HCT116 (cell line): Measurements from ENCODE around the gene NBPF26.
"Not testable (repeated sequence)": the region's sequence is repeated elsewhere in the genome, so short reads cannot be mapped to it uniquely, and the experiment has no call there.

Source experiments
- CBX3 ChIP-seq: IDR thresholded peaks from 2 replicates; pipeline ENCODE4 v1.6.1; 2012; ENCODE audit warnings: low read depth
- CEBPB ChIP-seq: IDR thresholded peaks from 2 replicates; pipeline ENCODE4 v1.6.1; 2012; ENCODE audit warnings: low read depth
- EZH2 ChIP-seq: fragments of 200-600 bp; sonication (generic); IDR thresholded peaks from 2 replicates; pipeline ENCODE4 v1.6.1; 2017; ENCODE audit warnings: antibody characterized with exemption, mixed run types
- EZH2phosphoT487 ChIP-seq: fragments of 200-600 bp; IDR thresholded peaks from 2 replicates; pipeline ENCODE4 v1.6.1; 2018; ENCODE audit warnings: antibody characterized with exemption, borderline replicate concordance
- JUND ChIP-seq: IDR thresholded peaks from 2 replicates; pipeline ENCODE4 v1.6.1; 2012
- POLR2A ChIP-seq: IDR thresholded peaks from 2 replicates; pipeline ENCODE4 v1.7.0; 2011; ENCODE audit warnings: borderline replicate concordance; ENCODE audit not compliant: insufficient read depth, insufficient read length; ENCODE audit errors: extremely low read depth
- POLR2AphosphoS5 ChIP-seq: IDR thresholded peaks from 2 replicates; pipeline ENCODE4 v1.6.1; 2011; ENCODE audit warnings: mild to moderate bottlenecking, low read depth, low read length, moderate library complexity
- RAD21 ChIP-seq: IDR thresholded peaks from 2 replicates; pipeline ENCODE4 v1.6.1; 2012; ENCODE audit warnings: low read depth, mild to moderate bottlenecking
- SIN3A ChIP-seq: IDR thresholded peaks from 2 replicates; pipeline ENCODE4 v1.6.1; 2012; ENCODE audit warnings: low read depth
- TF ChIP-seq, protein P1 (sequence below): IDR thresholded peaks from 2 replicates; pipeline ENCODE4 v1.6.1; 2012; ENCODE audit warnings: low read depth
- TF ChIP-seq, protein P2 (sequence below), 3 experiments: fragments of 200-600 bp in 1 of 3; sonication (generic) in 1 of 3; IDR thresholded peaks in 2 of 3; conservative IDR thresholded peaks in 1 of 3; 2 replicates each; pipeline ENCODE4 v1.5.1; 2012 to 2017; ENCODE audit warnings: low read depth in 2 of 3, low read length in 2 of 3, antibody characterized with exemption in 1 of 3, borderline replicate concordance in 1 of 3, control low read depth in 1 of 3, mild to moderate bottlenecking in 1 of 3, mixed read lengths in 1 of 3, mixed run types in 1 of 3, moderate library complexity in 1 of 3; ENCODE audit not compliant: insufficient read depth in 1 of 3

DNA sequence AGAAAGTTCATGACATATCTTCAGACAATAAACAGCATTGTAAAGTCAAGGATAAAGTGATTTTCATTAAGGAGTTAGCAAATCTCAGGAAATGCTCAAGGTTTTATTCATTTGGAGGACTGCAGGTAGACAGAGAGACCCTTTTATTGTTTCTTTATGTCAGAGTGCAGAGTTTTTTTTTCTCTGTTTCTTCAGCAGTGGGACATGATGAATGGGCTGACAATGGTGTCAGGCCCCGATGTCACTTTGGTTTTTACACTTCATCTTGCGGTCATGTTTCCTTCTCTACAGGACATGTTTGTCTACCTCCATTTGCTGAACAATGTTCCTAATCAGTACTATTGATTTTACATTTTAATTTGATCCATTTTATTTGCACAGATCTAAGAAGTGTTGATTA, 134.4 kb downstream of the NBPF26 start:
- TF ChIP-seq CEBPB, SIN3A, EZH2phosphoT487, JUND, CBX3, POLR2AphosphoS5, RAD21, POLR2A, EZH2: not testable (repeated sequence)
- TF ChIP-seq, protein P1, sequence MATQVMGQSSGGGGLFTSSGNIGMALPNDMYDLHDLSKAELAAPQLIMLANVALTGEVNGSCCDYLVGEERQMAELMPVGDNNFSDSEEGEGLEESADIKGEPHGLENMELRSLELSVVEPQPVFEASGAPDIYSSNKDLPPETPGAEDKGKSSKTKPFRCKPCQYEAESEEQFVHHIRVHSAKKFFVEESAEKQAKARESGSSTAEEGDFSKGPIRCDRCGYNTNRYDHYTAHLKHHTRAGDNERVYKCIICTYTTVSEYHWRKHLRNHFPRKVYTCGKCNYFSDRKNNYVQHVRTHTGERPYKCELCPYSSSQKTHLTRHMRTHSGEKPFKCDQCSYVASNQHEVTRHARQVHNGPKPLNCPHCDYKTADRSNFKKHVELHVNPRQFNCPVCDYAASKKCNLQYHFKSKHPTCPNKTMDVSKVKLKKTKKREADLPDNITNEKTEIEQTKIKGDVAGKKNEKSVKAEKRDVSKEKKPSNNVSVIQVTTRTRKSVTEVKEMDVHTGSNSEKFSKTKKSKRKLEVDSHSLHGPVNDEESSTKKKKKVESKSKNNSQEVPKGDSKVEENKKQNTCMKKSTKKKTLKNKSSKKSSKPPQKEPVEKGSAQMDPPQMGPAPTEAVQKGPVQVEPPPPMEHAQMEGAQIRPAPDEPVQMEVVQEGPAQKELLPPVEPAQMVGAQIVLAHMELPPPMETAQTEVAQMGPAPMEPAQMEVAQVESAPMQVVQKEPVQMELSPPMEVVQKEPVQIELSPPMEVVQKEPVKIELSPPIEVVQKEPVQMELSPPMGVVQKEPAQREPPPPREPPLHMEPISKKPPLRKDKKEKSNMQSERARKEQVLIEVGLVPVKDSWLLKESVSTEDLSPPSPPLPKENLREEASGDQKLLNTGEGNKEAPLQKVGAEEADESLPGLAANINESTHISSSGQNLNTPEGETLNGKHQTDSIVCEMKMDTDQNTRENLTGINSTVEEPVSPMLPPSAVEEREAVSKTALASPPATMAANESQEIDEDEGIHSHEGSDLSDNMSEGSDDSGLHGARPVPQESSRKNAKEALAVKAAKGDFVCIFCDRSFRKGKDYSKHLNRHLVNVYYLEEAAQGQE, result not testable (repeated sequence)
- TF ChIP-seq, protein P2, sequence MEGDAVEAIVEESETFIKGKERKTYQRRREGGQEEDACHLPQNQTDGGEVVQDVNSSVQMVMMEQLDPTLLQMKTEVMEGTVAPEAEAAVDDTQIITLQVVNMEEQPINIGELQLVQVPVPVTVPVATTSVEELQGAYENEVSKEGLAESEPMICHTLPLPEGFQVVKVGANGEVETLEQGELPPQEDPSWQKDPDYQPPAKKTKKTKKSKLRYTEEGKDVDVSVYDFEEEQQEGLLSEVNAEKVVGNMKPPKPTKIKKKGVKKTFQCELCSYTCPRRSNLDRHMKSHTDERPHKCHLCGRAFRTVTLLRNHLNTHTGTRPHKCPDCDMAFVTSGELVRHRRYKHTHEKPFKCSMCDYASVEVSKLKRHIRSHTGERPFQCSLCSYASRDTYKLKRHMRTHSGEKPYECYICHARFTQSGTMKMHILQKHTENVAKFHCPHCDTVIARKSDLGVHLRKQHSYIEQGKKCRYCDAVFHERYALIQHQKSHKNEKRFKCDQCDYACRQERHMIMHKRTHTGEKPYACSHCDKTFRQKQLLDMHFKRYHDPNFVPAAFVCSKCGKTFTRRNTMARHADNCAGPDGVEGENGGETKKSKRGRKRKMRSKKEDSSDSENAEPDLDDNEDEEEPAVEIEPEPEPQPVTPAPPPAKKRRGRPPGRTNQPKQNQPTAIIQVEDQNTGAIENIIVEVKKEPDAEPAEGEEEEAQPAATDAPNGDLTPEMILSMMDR (IDR thresholded peaks at IDR 0.05 in 2 of 3, conservative IDR thresholded peaks at IDR 0.05 in 1 of 3; ENCODE audit: borderline replicate concordance in 1 of 3, insufficient read depth in 1 of 3, low read depth in 2 of 3, low read length in 2 of 3), result not testable (repeated sequence)
